Activated CD4-positive, alpha-beta T cell treated with anti-CD3 and anti-CD28 coated beads, Interleukin-2, amount 50 U/mL, for 1 hour (primary cell): Measurements from ENCODE around the gene ANGPTL5.
"Not testable (repeated sequence)": the region's sequence is repeated elsewhere in the genome, so short reads cannot be mapped to it uniquely, and the experiment has no call there.

Experiments used
- DNase-seq: peaks from one replicate; pipeline ENCODE4 v3.0.0-alpha.2; 2020

ANGPTL5 gene

GRCh38 chr11:101885631-101886030 is 30.7 kb downstream of the ANGPTL5 start:
- no peak for DNase-seq

DNA sequence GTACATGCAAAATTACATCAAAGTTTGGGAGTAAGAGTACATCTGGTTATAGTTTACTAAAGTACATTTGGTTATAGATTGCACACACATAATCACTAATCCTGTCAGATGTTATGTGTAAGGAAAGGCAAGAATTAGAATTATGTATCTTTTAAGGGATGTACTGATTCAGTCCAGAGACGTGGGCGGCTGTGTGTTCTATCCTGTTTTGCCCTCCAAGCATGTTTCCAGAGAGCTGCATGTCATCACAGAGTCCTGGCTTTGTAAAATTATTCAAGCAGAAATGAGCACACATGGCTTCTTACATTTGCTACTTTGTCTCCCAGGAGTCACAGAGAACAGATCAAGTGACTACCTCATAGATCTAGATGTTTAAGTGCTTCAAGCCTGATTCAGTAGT is 34.7 kb downstream of the ANGPTL5 start:
- DNase-seq = no peak

- DNase-seq = no peak
Measured at GRCh38 chr11:101880222-101880621, 36.1 kb downstream of the ANGPTL5 start.

GRCh38 chr11:101872171-101872882 is 44.0 kb downstream of the ANGPTL5 start:
- no peak for DNase-seq

DNA sequence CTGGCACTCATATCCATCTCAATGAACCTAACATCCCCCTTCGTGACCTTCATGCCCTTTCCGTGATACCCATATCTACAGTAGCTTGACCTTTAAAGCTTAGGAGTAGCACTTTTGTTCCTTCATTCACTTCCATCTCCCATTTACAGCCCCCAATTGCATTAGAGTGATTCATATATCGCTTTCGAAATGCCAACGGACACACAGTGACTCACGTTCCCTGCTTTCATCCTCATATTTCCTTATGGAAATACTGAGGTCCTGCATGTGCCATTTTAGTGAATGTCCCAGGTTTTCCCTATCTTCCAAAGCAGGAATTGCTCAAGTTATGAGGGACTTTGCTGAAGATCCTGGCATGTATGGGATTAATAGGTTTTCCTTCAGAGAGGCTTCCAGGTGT is 45.8 kb downstream of the ANGPTL5 start:
- no peak for DNase-seq

GRCh38 chr11:101867951-101868350 is 48.4 kb downstream of the ANGPTL5 start:
- DNase-seq = no peak

DNA sequence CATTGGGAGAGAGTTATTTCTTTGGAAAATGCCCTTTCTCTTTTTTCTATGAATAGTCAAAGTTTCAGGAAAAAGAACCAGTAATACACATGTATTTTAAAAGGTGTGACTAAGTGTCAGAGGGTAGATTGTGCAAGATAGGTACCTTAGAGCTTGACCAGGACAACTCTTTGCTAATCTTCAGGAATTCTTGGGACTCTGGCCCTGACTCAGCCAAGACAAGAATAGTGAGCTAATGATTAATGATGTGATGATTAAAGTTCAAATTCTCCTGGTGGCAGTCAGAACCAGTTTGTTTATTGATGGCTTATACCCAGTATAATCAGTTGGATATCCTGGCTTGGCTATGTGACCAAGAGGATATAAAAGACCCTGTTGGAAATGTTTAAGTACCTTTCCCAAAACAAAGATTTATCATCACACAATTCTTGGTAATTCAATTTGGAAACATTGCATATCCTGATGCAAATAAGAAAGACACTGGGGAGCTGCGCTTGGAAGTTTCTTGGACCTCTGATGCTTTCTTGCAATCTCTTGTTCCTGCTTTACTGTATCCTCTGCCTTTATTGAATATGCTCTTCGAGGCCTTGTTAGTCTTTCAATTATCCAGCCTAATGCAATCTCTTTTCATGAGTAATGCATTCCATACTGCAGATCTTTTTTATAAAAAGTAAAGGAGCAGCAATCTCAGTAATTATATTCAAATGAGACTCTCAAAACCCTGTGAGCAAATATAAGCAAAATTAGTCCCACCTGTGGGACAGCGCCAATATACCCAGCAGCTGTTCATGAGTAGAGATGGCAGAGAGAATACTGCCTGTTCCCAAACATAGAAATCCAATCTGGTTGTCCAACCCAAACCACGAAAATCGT is 49.5 kb downstream of the ANGPTL5 start:
- DNase-seq = no peak

DNA sequence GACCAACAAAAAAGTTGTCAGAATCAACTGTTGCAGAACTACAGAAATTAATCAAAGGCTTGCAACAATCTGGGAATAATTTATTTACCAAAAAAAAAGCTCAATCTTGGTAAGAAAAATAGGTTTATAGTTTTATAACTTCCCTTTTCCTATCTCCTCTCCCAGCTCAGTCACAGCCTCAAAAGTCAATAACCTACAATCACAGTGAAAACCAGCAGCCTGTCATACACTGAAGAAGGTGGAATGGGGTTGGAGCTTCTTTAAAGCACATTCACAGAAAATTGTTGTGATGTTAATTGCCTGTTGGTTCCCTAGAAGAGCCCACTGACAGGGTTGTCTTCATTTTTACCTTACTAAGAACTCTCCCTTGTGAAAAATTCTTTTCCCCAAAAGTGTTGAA is 52.2 kb downstream of the ANGPTL5 start:
- no peak for DNase-seq

- DNase-seq = no peak
Measured at GRCh38 chr11:101863361-101863760, 53.0 kb downstream of the ANGPTL5 start.

DNA sequence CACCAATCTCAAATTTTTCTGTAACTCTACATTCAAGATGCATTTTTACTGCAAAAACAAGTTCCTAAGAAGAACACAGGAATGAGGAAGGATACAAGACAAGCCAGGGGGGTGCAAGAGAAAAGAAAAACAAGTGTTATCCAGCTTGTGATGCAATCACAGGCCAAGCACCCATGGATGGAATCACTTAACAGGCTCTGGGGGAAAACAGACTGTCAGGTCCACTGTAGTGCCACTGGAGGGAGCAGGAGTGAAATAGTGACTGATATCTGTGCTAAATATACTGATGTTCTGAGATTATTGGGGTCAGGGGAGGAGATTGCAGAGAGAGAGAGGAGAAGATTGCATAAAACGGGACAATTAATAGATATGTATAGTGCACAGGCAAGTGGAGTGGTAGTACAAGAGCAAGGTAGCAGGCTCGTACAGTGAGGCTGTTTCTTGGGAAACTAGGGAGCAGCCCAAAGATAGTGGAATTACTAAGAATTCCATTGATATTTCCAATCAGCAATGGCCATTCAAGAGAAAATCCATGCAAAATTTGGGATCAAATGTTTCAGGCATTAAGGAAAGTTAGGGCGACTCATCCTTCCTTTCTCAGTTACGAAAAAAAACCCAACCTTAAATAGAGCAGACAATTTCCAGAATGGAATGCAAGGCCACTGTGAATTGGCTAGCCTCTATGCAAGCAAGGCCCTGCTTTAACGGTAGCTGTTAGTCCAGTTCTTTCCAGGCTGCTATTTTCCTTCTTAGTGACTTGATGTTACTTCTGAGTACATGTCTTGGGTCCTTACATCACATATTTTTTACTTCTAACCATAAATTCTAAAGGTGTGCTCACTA is 53.7 kb downstream of the ANGPTL5 start:
- no peak for DNase-seq

DNA sequence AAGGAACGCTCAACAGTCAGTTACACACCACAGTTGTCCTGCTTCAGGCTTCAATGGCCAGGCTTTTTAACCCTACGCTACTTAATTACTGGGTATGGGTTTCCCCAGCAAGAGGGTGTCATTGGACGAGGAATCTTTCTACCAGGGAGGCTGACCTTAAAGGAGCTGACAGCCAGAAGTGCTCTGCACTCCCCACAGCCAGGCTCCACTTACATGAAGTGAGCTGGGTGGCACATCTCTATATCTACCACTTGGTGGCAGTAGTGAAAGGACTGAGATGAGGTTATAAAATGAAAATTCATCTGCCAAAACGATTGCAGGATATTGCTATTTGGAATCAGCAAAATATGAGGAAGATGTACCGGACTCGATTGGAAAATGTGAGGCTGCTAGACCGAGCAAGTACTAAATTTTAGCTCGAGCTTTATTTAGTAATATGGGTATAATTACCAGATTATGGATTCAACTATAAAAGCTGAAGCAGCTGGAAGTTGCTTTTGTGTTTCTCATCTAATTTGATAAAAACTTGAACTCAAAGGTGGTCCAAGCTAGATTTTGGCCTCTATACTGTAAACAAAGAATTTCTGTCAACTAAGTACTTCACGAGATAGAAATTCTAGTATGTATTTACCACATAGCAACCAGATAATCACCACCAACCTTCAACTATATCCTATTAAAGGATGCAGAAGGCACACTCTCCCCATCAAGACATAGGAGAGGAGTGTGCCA is 55.5 kb downstream of the ANGPTL5 start:
- peak; percentile 7 for DNase-seq

- not testable (repeated sequence) for DNase-seq
Measured at GRCh38 chr11:101852260-101852659, 64.1 kb downstream of the ANGPTL5 start.

- DNase-seq = no peak
Measured at GRCh38 chr11:101848262-101848661, 68.1 kb downstream of the ANGPTL5 start.

GRCh38 chr11:101844608-101845007 is 71.7 kb downstream of the ANGPTL5 start:
- DNase-seq = no peak

GRCh38 chr11:101840704-101841103 is 75.6 kb downstream of the ANGPTL5 start:
- no peak for DNase-seq
